A673 (cell line): Measurements from ENCODE around the gene BCAT1. TPM values are rescaled to one million over a fixed set of nuclear protein-coding genes. Genes with fewer than 3 reads are reported as not detected.

Experiments
- BruUV-seq: library from RNA; stranded (reverse); fragments of 400-500 nt; replicated peaks from 2 replicates; lab custom pipeline; 2021; lab: Mats Ljungman, UMichigan
- CTCF ChIA-PET: fragments of 300-600 bp; sonication (Branson Sonifier 250); formaldehyde crosslinking; loops from one replicate; lab custom pipeline; 2022; ENCODE audit warnings: antibody characterized with exemption; lab: Charles Lee
- POLR2A ChIA-PET: fragments of 300-600 bp; sonication (Branson Sonifier 250); formaldehyde crosslinking; loops from one replicate; lab custom pipeline; 2022; ENCODE audit warnings: antibody characterized with exemption; ENCODE audit not compliant: low non-redundant PET; lab: Charles Lee
- DNase-seq: peaks from one replicate; pipeline ENCODE4 v3.0.0-alpha.2; 2015; ENCODE audit warnings: low spot score
- H3K27ac ChIP-seq: fragments of 200-600 bp; sonication (generic); 2 replicates; pipeline ENCODE4 v1.5.1; 2016; ENCODE audit warnings: mixed run types, low read depth, mild to moderate bottlenecking, mixed read lengths, antibody characterized with exemption, low read length; ENCODE audit not compliant: poor library complexity, severe bottlenecking
- H3K27me3 ChIP-seq: fragments of 200-600 bp; sonication (generic); replicated peaks from 2 replicates; pipeline ENCODE4 v1.6.1; 2017; ENCODE audit warnings: mixed run types, low read depth, mild to moderate bottlenecking, mixed read lengths, antibody characterized with exemption, low read length; ENCODE audit not compliant: insufficient read depth, poor library complexity
- H3K36me3 ChIP-seq: fragments of 200-600 bp; sonication (generic); 2 replicates; pipeline ENCODE4 v1.6.1; 2016; ENCODE audit warnings: mixed run types, mild to moderate bottlenecking, mixed read lengths, antibody characterized with exemption, low read length; ENCODE audit not compliant: insufficient read depth, poor library complexity, severe bottlenecking
- H3K4me1 ChIP-seq: fragments of 200-600 bp; sonication (generic); 2 replicates; pipeline ENCODE4 v1.6.1; 2017; ENCODE audit warnings: mixed run types, mild to moderate bottlenecking, mixed read lengths, antibody characterized with exemption, low read length; ENCODE audit not compliant: insufficient read depth, poor library complexity, severe bottlenecking
- H3K4me3 ChIP-seq: fragments of 200-600 bp; sonication (generic); 2 replicates; pipeline ENCODE4 v1.5.1; 2016; ENCODE audit warnings: low read depth, mixed run types, mild to moderate bottlenecking, mixed read lengths, low read length; ENCODE audit not compliant: poor library complexity, severe bottlenecking
- H3K9me3 ChIP-seq: fragments of 200-600 bp; sonication (generic); 2 replicates; pipeline ENCODE4 v1.6.1; 2016; ENCODE audit warnings: mixed run types, low read depth, mild to moderate bottlenecking, mixed read lengths, antibody characterized with exemption, low read length; ENCODE audit not compliant: poor library complexity, severe bottlenecking
- EZH2 ChIP-seq: fragments of 200-600 bp; sonication (generic); IDR thresholded peaks from 2 replicates; pipeline ENCODE4 v1.6.1; 2017; ENCODE audit warnings: borderline replicate concordance, low read depth, mild to moderate bottlenecking, mixed read lengths, antibody characterized with exemption, low read length; ENCODE audit not compliant: poor library complexity, severe bottlenecking
- intact Hi-C: fragments of 100-400 bp; cut with micrococcal nuclease; formaldehyde crosslinking; loops from one replicate; pipeline ENCODE4 v1.10.0; 2022; ENCODE audit not compliant: unreplicated experiment
- total RNA-seq: library from RNA; stranded (reverse); gene quantifications from 2 replicates; pipeline ENCODE4 v1.2.3, GENCODE V29; 2021
- TF ChIP-seq, protein P1 (sequence below): fragments of 300-800, 200-600 bp; sonication (generic); conservative IDR thresholded peaks from 2 replicates; pipeline ENCODE4 v1.5.1; 2017; ENCODE audit warnings: low read depth, mild to moderate bottlenecking, antibody characterized with exemption, low read length, moderate library complexity, mixed read lengths

Gene BCAT1
- total RNA-seq, 1 experiment from 2014 or later: 195 TPM

DNA sequence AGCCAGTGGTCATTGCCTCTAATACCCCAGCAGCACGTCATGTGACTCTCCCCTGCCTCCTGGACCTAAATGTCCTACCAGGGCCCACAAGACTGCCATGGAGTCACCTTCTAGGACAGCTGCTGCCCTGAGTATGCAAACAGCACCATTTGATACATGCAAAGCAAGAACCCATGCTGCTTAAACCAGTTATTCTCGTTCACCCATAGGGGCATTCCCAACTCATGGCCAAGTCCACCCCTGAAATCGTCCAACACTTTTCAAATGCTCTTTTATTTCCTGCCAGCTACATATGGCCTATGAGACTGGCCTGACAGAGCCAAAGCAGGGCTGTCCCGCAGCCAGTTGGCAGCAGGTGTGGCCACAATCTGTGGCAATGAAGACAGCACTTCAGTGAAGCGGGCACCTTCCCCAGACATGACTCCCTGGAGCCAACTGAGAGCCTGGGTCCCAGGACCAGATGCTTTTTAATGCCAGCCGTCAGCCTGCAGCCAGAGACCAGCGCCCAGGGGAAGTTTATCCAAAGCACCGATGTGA lies 99.9 kb downstream of the BCAT1 start:
- peaks cover 3% of the 10 kb centered on the region for H3K9me3 ChIP-seq

DNA sequence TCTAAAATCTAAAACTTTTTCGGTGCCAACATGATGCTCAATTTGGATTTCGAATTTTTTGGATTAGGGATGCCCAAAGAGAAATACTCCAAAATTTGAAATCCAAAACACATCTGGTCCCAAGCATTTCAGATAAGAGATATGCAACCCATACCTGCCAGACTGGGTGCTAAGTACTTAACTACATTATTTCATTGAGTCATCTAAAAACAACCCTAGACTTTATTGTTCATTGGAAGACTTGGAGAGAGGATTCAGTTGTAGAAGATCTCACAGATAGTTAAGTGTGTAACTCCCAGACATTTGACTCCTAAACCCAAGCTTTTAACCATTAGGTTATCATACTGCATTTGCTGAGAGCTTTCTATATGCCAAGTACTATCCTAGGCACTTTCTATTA lies 102.2 kb downstream of the BCAT1 start:
- H3K9me3 ChIP-seq: no peaks in the 10 kb centered on the region
- H3K4me3 ChIP-seq: no peak overlapping the region
- BruUV-seq: no TSS peak
- H3K4me1 ChIP-seq: peaks cover 15% of the 10 kb centered on the region
- H3K36me3 ChIP-seq: peaks cover 10% of the 10 kb centered on the region
- POLR2A ChIA-PET: no interaction called here
- H3K27me3 ChIP-seq: no peaks in the 10 kb centered on the region
- CTCF ChIA-PET: no interaction called here
- no peak overlapping the region for H3K27ac ChIP-seq
- intact Hi-C loops: no loop called here
- no peak for DNase-seq
- no peak for TF ChIP-seq EZH2
- TF ChIP-seq, protein P1, sequence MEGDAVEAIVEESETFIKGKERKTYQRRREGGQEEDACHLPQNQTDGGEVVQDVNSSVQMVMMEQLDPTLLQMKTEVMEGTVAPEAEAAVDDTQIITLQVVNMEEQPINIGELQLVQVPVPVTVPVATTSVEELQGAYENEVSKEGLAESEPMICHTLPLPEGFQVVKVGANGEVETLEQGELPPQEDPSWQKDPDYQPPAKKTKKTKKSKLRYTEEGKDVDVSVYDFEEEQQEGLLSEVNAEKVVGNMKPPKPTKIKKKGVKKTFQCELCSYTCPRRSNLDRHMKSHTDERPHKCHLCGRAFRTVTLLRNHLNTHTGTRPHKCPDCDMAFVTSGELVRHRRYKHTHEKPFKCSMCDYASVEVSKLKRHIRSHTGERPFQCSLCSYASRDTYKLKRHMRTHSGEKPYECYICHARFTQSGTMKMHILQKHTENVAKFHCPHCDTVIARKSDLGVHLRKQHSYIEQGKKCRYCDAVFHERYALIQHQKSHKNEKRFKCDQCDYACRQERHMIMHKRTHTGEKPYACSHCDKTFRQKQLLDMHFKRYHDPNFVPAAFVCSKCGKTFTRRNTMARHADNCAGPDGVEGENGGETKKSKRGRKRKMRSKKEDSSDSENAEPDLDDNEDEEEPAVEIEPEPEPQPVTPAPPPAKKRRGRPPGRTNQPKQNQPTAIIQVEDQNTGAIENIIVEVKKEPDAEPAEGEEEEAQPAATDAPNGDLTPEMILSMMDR: no peak

More for the DNA sequence above, 99.9 kb downstream of the BCAT1 start:
- CTCF ChIA-PET: no interaction called here
- no peak for DNase-seq
- POLR2A ChIA-PET: no interaction called here
- H3K36me3 ChIP-seq: peaks cover 4% of the 10 kb centered on the region
- peaks cover 29% of the 10 kb centered on the region for H3K4me1 ChIP-seq
- intact Hi-C loops: no loop called here
- TF ChIP-seq EZH2: no peak
- TF ChIP-seq, protein P1: no peak
- H3K27me3 ChIP-seq: no peaks in the 10 kb centered on the region
- BruUV-seq: no TSS peak
- no peak overlapping the region for H3K27ac ChIP-seq
- H3K4me3 ChIP-seq: no peak overlapping the region

DNA sequence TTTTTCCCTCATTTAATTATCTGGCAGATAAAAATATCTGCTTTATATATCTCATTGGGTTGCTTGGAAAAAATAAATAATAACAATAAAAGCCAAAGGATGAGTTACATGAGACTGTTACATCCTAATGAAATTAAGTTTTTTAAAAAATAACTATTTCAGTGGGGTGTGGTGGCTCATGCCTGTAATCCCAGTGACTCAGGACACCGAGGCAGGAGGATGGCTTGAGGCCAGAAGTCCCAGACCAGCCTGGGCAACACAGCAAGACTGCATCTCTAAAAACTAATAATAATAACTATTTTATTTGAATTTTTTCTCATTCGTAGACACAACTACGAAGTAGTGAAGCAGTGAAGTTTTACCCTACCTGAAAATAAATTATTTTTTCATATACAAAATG lies 103.3 kb downstream of the BCAT1 start:
- Histone ChIP-seq H3K36me3 (peaks cover 18% of the 10 kb centered on the region), H3K4me1 (peaks cover 5% of the 10 kb centered on the region), H3K9me3 (no peaks in the 10 kb centered on the region), H3K27me3 (no peaks in the 10 kb centered on the region), H3K4me3 (no peak overlapping the region), H3K27ac (no peak overlapping the region)
- ChIA-PET CTCF (no interaction called here), POLR2A (no interaction called here)
- DNase-seq: no peak
- intact Hi-C loops: no loop called here
- BruUV-seq: no TSS peak
- no peak for TF ChIP-seq EZH2
